Left lung (tissue), 10 donors: ENCODE data around the gene AKT3. TPM values are rescaled to one million over a fixed set of nuclear protein-coding genes. Genes with fewer than 3 reads are reported as not detected.

Source experiments
- ATAC-seq: fragments of 200-7000 bp; cut with Tn5 transposase; one replicate; pipeline ENCODE4 v1.9.1; 2020; ENCODE audit warnings: moderate library complexity
- DNase-seq, 4 donors: peaks; one replicate each; pipeline ENCODE4 v3.0.0-alpha.2; 2013 to 2020
- H3K27ac ChIP-seq, 2 donors: fragments of 200-600 bp; sonication (generic) in 1 of 2; one replicate each; pipeline versions ENCODE4 v1.5.0 to v1.8.0; 2020 to 2021
- H3K27me3 ChIP-seq, 2 donors: fragments of 200-600 bp; sonication (generic) in 1 of 2; one replicate each; pipeline versions ENCODE4 v1.5.0 to v1.8.0; 2020 to 2021
- H3K36me3 ChIP-seq, 2 donors: fragments of 200-600 bp; sonication (generic) in 1 of 2; one replicate each; pipeline versions ENCODE4 v1.5.0 to v1.8.0; 2020 to 2021
- H3K4me1 ChIP-seq, 2 donors: fragments of 200-600 bp; one replicate each; pipeline ENCODE4 v1.8.0; 2021
- H3K4me3 ChIP-seq, 2 donors: fragments of 200-600 bp; sonication (generic) in 1 of 2; one replicate each; pipeline versions ENCODE4 v1.5.0 to v1.8.0; 2020 to 2021; ENCODE audit warnings: mild to moderate bottlenecking in 1 of 2
- H3K9me3 ChIP-seq, 2 donors: fragments of 200-600 bp; sonication (generic) in 1 of 2; one replicate each; pipeline versions ENCODE4 v1.5.0 to v1.8.0; 2020 to 2021
- intact Hi-C, 2 donors: fragments of 100-400 bp; cut with DNase I; formaldehyde crosslinking; loops; one replicate each; pipeline versions ENCODE4 v1.11.2 to v1.14.2; 2022
- polyA plus RNA-seq, 6 donors: library from polyadenylated mRNA; unstranded; fragments of 120-200 nt; gene quantifications; one replicate each; pipeline ENCODE4 v1.2.1, GENCODE V29; 2013; ENCODE audit not compliant: insufficient read length in 6 of 6
- total RNA-seq, 2 donors: library from RNA; stranded (reverse); fragmentation: NEBNext Ultra II Directional; extraction: Animal tissue kit (Norgen Biotek cat#: 25700); gene quantifications; one replicate each; pipeline ENCODE4 v1.2.1, GENCODE V29; 2021
- TF ChIP-seq, protein P1 (sequence below), 2 donors: fragments of 200-600 bp; sonication (generic) in 1 of 2; IDR thresholded peaks; one replicate each; pipeline versions ENCODE4 v1.5.0 to v1.8.0; 2021; ENCODE audit warnings: antibody characterized with exemption in 2 of 2
- donor health status: DM: no; HTN: yes; CAD: no.
- donor health status: DM: no; HTN: no; CAD: no.

The AKT3 gene
- total and polyA plus RNA-seq, 8 donors, result 24.1 to 44.9 (median 29.4) TPM

GRCh38 chr1:243483071-243483771, 366.8 kb downstream of the AKT3 start:
- intact Hi-C loops, result no loop called here
- peaks cover 8 to 16% of the 10 kb centered on the region in 2 donors for H3K4me1 ChIP-seq
- H3K27me3 ChIP-seq, result peaks cover 0 to 11% of the 10 kb centered on the region in 2 donors
- no peak overlapping the region for H3K27ac ChIP-seq
- H3K4me3 ChIP-seq, result peak overlapping the region; percentile 13 to 19
- ATAC-seq (no peak), DNase-seq (no peak)
- TF ChIP-seq, protein P1, sequence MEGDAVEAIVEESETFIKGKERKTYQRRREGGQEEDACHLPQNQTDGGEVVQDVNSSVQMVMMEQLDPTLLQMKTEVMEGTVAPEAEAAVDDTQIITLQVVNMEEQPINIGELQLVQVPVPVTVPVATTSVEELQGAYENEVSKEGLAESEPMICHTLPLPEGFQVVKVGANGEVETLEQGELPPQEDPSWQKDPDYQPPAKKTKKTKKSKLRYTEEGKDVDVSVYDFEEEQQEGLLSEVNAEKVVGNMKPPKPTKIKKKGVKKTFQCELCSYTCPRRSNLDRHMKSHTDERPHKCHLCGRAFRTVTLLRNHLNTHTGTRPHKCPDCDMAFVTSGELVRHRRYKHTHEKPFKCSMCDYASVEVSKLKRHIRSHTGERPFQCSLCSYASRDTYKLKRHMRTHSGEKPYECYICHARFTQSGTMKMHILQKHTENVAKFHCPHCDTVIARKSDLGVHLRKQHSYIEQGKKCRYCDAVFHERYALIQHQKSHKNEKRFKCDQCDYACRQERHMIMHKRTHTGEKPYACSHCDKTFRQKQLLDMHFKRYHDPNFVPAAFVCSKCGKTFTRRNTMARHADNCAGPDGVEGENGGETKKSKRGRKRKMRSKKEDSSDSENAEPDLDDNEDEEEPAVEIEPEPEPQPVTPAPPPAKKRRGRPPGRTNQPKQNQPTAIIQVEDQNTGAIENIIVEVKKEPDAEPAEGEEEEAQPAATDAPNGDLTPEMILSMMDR (IDR thresholded peaks at IDR 0.05), result no peak
- H3K36me3 ChIP-seq, result no peaks in the 10 kb centered on the region
- H3K9me3 ChIP-seq, result no peaks in the 10 kb centered on the region

- TF ChIP-seq, protein P1 (IDR thresholded peaks at IDR 0.05), result no peak
- intact Hi-C loops, result no loop called here
- DNase-seq, result no peak
- H3K9me3 ChIP-seq, result no peaks in the 10 kb centered on the region
- peak; percentile 59 for ATAC-seq
- no peaks in the 10 kb centered on the region for H3K36me3 ChIP-seq
- peaks cover 0 to 11% of the 10 kb centered on the region in 2 donors for H3K27me3 ChIP-seq
- no peak overlapping the region for H3K27ac ChIP-seq
- peaks cover 8 to 23% of the 10 kb centered on the region in 2 donors for H3K4me1 ChIP-seq
- peak overlapping the region; percentile 13 to 19 for H3K4me3 ChIP-seq
Observed at GRCh38 chr1:243482141-243483022, 367.7 kb downstream of the AKT3 start.

- Histone ChIP-seq H3K4me1 (peaks cover 8 to 27% of the 10 kb centered on the region in 2 donors), H3K36me3 (no peaks in the 10 kb centered on the region), H3K4me3 (no peak overlapping the region), H3K27me3 (peaks cover 0 to 11% of the 10 kb centered on the region in 2 donors), H3K27ac (no peak overlapping the region), H3K9me3 (no peaks in the 10 kb centered on the region)
- TF ChIP-seq, protein P1 (IDR thresholded peaks at IDR 0.05), result no peak
- DNase-seq (no peak), ATAC-seq (no peak)
- intact Hi-C loops, result no loop called here
Observed at GRCh38 chr1:243481101-243481500, 368.9 kb downstream of the AKT3 start.

DNA sequence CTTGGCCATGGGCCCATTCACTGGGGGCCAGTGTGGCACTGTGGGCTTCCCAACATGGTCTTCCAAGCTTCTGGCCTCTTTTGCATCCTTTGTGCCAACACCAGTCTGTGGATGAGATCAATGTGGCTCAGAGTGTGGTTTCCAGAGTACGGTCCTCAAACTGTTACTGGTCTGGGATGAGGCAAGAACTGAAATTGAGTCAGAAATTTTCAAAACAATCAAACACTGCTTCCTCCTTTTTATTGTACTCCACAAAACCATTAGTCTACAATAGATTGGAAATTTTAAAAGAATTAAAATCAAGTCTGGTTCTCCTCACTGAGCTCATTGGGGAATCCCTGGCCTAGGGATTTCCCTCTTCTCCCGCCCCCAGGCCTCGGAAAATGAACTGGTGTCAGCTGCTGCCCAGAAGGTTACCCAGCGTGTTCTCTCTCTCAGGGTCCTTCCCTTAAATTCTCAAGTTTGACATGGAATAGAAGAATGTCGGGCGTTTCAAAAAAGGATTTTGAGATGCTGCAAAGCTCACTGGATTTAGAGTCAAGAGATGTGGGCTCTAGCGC, 372.2 kb downstream of the AKT3 start:
- TF ChIP-seq, protein P1 (IDR thresholded peaks at IDR 0.05), result no peak
- no peak for ATAC-seq

DNA sequence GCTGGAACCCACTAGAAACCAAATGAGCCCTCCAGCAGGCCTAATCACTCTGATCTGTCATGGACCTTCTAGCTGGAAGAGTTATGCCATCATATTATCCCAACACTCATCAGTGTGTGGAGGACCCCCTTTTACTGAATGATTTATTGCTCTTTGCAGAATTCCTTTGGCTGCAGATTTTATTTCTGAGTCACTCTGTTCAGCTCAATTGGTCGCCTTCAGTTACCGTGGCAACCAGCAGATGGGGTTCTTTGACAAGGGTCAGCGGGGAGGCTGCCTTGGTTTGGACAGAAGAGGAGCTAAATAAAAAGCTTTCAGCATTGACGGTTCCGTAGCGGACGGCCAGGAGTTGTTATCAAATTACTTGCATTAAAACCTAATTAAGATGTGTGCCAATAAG, 374.1 kb downstream of the AKT3 start:
- peaks cover 0 to 41% of the 10 kb centered on the region in 2 donors for H3K4me1 ChIP-seq
- ATAC-seq, result no peak
- H3K4me3 ChIP-seq, result no peak overlapping the region
- intact Hi-C loops, result no loop called here
- no peaks in the 10 kb centered on the region for H3K9me3 ChIP-seq
- peaks cover 0 to 8% of the 10 kb centered on the region in 2 donors for H3K36me3 ChIP-seq
- no peak overlapping the region for H3K27ac ChIP-seq
- TF ChIP-seq, protein P1 (IDR thresholded peaks at IDR 0.05), result no peak
- no peaks in the 10 kb centered on the region for H3K27me3 ChIP-seq
- DNase-seq, result no peak

More for the DNA sequence above, 372.2 kb downstream of the AKT3 start:
- DNase-seq, result no peak
- no peaks in the 10 kb centered on the region for H3K9me3 ChIP-seq
- intact Hi-C loops, result no loop called here
- H3K27ac ChIP-seq, result no peak overlapping the region
- no peak overlapping the region for H3K4me3 ChIP-seq
- peaks cover 0 to 8% of the 10 kb centered on the region in 2 donors for H3K36me3 ChIP-seq
- H3K4me1 ChIP-seq, result peaks cover 8 to 35% of the 10 kb centered on the region in 2 donors
- H3K27me3 ChIP-seq, result peaks cover 0 to 5% of the 10 kb centered on the region in 2 donors
